ENCODE results near the gene CSPG4.
"Not testable (repeated sequence)": the region's sequence is repeated elsewhere in the genome, so short reads cannot be mapped to it uniquely, and the experiment has no call there.

The CSPG4 gene

GRCh38 chr15:75687486-75688277 is 25.0 kb downstream of the CSPG4 start:
- DNase-seq: no peak

- peak; percentile 71 for DNase-seq
These were observed 26.4 kb downstream of the CSPG4 start for GRCh38 chr15:75686212-75686642.

- DNase-seq: no peak
These were observed 27.5 kb downstream of the CSPG4 start for GRCh38 chr15:75685195-75685594.

GRCh38 chr15:75684648-75685047 is 28.0 kb downstream of the CSPG4 start:
- no peak for DNase-seq

- peak; percentile 54 for DNase-seq
These were observed 28.9 kb downstream of the CSPG4 start for GRCh38 chr15:75683646-75684312.

- DNase-seq: no peak
These were observed 30.2 kb downstream of the CSPG4 start for GRCh38 chr15:75682181-75683135.

- DNase-seq: no peak
These were observed 32.5 kb downstream of the CSPG4 start for GRCh38 chr15:75680007-75680789.

- DNase-seq: not testable (repeated sequence)
These were observed 34.3 kb downstream of the CSPG4 start for GRCh38 chr15:75678324-75678690.

- no peak for DNase-seq
These were observed 35.0 kb downstream of the CSPG4 start for GRCh38 chr15:75677465-75678323.

- no peak for DNase-seq
These were observed 35.8 kb downstream of the CSPG4 start for GRCh38 chr15:75676688-75677464.

- no peak for DNase-seq
These were observed 36.9 kb downstream of the CSPG4 start for GRCh38 chr15:75675579-75676404.

GRCh38 chr15:75674366-75674765 is 38.3 kb downstream of the CSPG4 start:
- no peak for DNase-seq

GRCh38 chr15:75673426-75674235 is 39.0 kb downstream of the CSPG4 start:
- no peak for DNase-seq

- DNase-seq: no peak
These were observed 39.8 kb downstream of the CSPG4 start for GRCh38 chr15:75672646-75673425.

GRCh38 chr15:75671730-75672602 is 40.7 kb downstream of the CSPG4 start:
- no peak for DNase-seq

- DNase-seq: no peak
These were observed 42.8 kb downstream of the CSPG4 start for GRCh38 chr15:75669879-75670212.

Data from T-helper 9 cell (primary cell).